Neural cell (in vitro differentiated cells): ENCODE measurements around the gene SLC25A29. TPM values are rescaled to one million over a fixed set of nuclear protein-coding genes. Genes with fewer than 3 reads are reported as not detected.

Experiments
- H2AFZ ChIP-seq: fragments of 200-600, 300-800 bp; sonication (generic), shearing (Covaris generic); 2 replicates; pipeline ENCODE4 v1.6.0; 2014; ENCODE audit warnings: low read depth, mild to moderate bottlenecking, antibody characterized with exemption, low read length, moderate library complexity
- H3F3A ChIP-seq: fragments of 200-600 bp; shearing (Covaris generic); 2 replicates; pipeline ENCODE4 v1.6.1; 2016; ENCODE audit warnings: mild to moderate bottlenecking, moderate library complexity, mixed read lengths, antibody characterized with exemption, low read length; ENCODE audit not compliant: insufficient read depth, poor library complexity, severe bottlenecking
- H3K27ac ChIP-seq: fragments of 200-600, 300-800 bp; sonication (generic), shearing (Covaris generic); 2 replicates; pipeline ENCODE4 v1.5.1; 2014; ENCODE audit warnings: mild to moderate bottlenecking, low read length, moderate library complexity
- H3K27me3 ChIP-seq: fragments of 300-800, 200-600 bp; sonication (generic), shearing (Covaris generic); 2 replicates; pipeline ENCODE4 v1.6.0; 2014; ENCODE audit warnings: mild to moderate bottlenecking, low read depth, low read length, moderate library complexity; ENCODE audit not compliant: insufficient read depth
- H3K36me3 ChIP-seq: fragments of 300-800, 200-600 bp; sonication (generic), shearing (Covaris generic); 2 replicates; pipeline ENCODE4 v1.5.1; 2014; ENCODE audit warnings: mild to moderate bottlenecking, antibody characterized with exemption, low read length, moderate library complexity; ENCODE audit not compliant: insufficient read depth
- H3K4me2 ChIP-seq: fragments of 300-800, 200-600 bp; sonication (generic), shearing (Covaris generic); 2 replicates; pipeline ENCODE4 v1.6.0; 2014; ENCODE audit warnings: mild to moderate bottlenecking, low read length
- H3K4me3 ChIP-seq: fragments of 300-800, 200-600 bp; sonication (generic), shearing (Covaris generic); 2 replicates; pipeline ENCODE4 v1.5.1; 2014; ENCODE audit warnings: mild to moderate bottlenecking, low read length, moderate library complexity
- H3K79me2 ChIP-seq: fragments of 200-600 bp; shearing (Covaris generic); replicated peaks from 2 replicates; pipeline ENCODE4 v1.6.0; 2014; ENCODE audit warnings: mild to moderate bottlenecking, low read length, moderate library complexity; ENCODE audit not compliant: insufficient read depth
- H3K9ac ChIP-seq: fragments of 300-800, 200-600 bp; sonication (generic), shearing (Covaris generic); 2 replicates; pipeline ENCODE4 v1.6.1; 2016; ENCODE audit warnings: mild to moderate bottlenecking, low read length, mixed read lengths
- H3K9me2 ChIP-seq: fragments of 200-600 bp; shearing (Covaris generic); 2 replicates; pipeline ENCODE4 v1.6.1; 2016; ENCODE audit warnings: mild to moderate bottlenecking, low read length, mixed read lengths; ENCODE audit not compliant: insufficient read depth
- H3K9me3 ChIP-seq: fragments of 200-600, 300-800 bp; sonication (generic), shearing (Covaris generic); 2 replicates; pipeline ENCODE4 v1.6.1; 2016; ENCODE audit warnings: mild to moderate bottlenecking, mixed run types, low read length, moderate library complexity, mixed read lengths
- H4K20me1 ChIP-seq: fragments of 200-600 bp; shearing (Covaris generic); 2 replicates; pipeline ENCODE4 v1.6.1; 2016; ENCODE audit warnings: mild to moderate bottlenecking, mixed run types; ENCODE audit not compliant: insufficient read depth
- EP300 ChIP-seq: fragments of 450-650 bp; conservative IDR thresholded peaks from 2 replicates; pipeline ENCODE4 v1.6.1; 2014; ENCODE audit warnings: antibody characterized with exemption, mild to moderate bottlenecking, moderate library complexity; ENCODE audit not compliant: poor library complexity, severe bottlenecking
- EZH2 ChIP-seq: fragments of 200-600, 300-800 bp; shearing (Covaris generic), sonication (generic); IDR thresholded peaks from 2 replicates; pipeline ENCODE4 v1.6.1; 2014; ENCODE audit warnings: antibody characterized with exemption, low read length, borderline replicate concordance, mild to moderate bottlenecking; ENCODE audit not compliant: insufficient read depth, poor library complexity, severe bottlenecking
- MXI1 ChIP-seq: fragments of 450-650 bp; conservative IDR thresholded peaks from 2 replicates; pipeline ENCODE4 v1.6.1; 2014; ENCODE audit warnings: antibody characterized with exemption, mild to moderate bottlenecking; ENCODE audit not compliant: poor library complexity, severe bottlenecking
- POLR2AphosphoS5 ChIP-seq: IDR thresholded peaks from 2 replicates; pipeline ENCODE4 v1.6.1; 2012
- RAD21 ChIP-seq: fragments of 450-650 bp; conservative IDR thresholded peaks from 2 replicates; pipeline ENCODE4 v1.6.1; 2014; ENCODE audit warnings: antibody characterized with exemption, mild to moderate bottlenecking, moderate library complexity
- SMC3 ChIP-seq: fragments of 450-650 bp; conservative IDR thresholded peaks from 2 replicates; pipeline ENCODE4 v1.6.1; 2014; ENCODE audit warnings: antibody characterized with exemption, mild to moderate bottlenecking, moderate library complexity; ENCODE audit not compliant: poor library complexity
- TAF1 ChIP-seq: IDR thresholded peaks from 2 replicates; pipeline ENCODE4 v1.6.1; 2012; ENCODE audit warnings: low read depth
- polyA plus RNA-seq: library from polyadenylated mRNA; depleted of rRNA; stranded (reverse); fragments of >200 nt; gene quantifications from 2 replicates; pipeline ENCODE4 v1.2.3, GENCODE V29; 2014
- TF ChIP-seq, protein P1 (sequence below): IDR thresholded peaks from 2 replicates; pipeline ENCODE4 v1.6.1; 2012; ENCODE audit warnings: borderline replicate concordance
- TF ChIP-seq, protein P2 (sequence below): fragments of 450-650 bp; IDR thresholded peaks from 2 replicates; pipeline ENCODE4 v1.5.1; 2014; ENCODE audit warnings: antibody characterized with exemption, mild to moderate bottlenecking, moderate library complexity; ENCODE audit not compliant: poor library complexity, severe bottlenecking

Gene SLC25A29
- polyA plus RNA-seq, 1 donor from 2014 or later, result 447 TPM

DNA sequence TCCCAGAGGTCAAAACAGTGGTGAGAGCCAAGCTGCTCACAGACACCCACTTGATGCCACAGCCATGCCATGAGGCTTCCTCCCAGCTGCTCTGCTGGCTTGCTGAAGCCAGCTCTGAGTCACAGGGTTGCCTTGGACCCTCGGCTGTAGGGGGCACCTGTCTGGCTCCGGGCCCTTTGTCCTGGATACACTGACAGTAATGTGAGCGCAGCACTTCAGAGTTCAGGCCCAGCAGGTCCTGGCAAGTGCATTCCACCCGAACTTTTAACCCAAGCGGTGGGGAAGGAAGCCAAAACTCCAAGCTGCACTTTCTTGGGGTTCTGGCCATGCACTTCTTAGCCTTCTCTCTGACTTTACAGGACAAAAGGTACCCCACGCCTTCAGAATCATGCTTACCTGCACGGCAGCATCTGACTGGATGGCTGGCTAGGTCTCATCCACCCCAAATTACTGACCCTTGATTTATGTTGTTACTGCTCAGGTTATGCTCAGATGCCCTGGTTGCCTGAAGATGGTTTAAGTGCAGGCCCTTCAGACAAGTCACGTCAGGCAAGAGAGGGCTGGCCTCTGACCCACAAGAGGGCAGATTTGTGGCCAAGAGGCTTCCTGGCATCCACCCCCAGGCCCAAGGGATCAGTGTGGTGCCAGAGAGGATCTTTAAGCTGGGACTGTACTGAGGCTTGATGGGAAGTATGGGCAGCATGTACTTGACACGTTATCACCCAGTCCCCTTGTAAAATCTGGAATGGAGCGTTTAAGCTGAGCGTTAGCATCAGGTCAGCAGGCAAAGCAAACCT is 24.8 kb downstream of the SLC25A29 start:
- H3K36me3 ChIP-seq, result no peaks in the 10 kb centered on the region
- no peaks in the 10 kb centered on the region for H3F3A ChIP-seq
- H3K9me2 ChIP-seq, result no peaks in the 10 kb centered on the region
- no peak overlapping the region for H3K4me3 ChIP-seq
- no peaks in the 10 kb centered on the region for H3K27me3 ChIP-seq
- no peaks in the 10 kb centered on the region for H3K9me3 ChIP-seq
- no peak overlapping the region for H3K27ac ChIP-seq
- no peak overlapping the region for H3K4me2 ChIP-seq
- peaks cover 3% of the 10 kb centered on the region for H4K20me1 ChIP-seq
- H2AFZ ChIP-seq, result no peak overlapping the region
- peaks cover 5% of the 10 kb centered on the region for H3K79me2 ChIP-seq
- H3K9ac ChIP-seq, result no peak overlapping the region
- TF ChIP-seq EZH2 (no peak), MXI1 (no peak), RAD21 (no peak), EP300 (no peak)
- TF ChIP-seq, protein P1, sequence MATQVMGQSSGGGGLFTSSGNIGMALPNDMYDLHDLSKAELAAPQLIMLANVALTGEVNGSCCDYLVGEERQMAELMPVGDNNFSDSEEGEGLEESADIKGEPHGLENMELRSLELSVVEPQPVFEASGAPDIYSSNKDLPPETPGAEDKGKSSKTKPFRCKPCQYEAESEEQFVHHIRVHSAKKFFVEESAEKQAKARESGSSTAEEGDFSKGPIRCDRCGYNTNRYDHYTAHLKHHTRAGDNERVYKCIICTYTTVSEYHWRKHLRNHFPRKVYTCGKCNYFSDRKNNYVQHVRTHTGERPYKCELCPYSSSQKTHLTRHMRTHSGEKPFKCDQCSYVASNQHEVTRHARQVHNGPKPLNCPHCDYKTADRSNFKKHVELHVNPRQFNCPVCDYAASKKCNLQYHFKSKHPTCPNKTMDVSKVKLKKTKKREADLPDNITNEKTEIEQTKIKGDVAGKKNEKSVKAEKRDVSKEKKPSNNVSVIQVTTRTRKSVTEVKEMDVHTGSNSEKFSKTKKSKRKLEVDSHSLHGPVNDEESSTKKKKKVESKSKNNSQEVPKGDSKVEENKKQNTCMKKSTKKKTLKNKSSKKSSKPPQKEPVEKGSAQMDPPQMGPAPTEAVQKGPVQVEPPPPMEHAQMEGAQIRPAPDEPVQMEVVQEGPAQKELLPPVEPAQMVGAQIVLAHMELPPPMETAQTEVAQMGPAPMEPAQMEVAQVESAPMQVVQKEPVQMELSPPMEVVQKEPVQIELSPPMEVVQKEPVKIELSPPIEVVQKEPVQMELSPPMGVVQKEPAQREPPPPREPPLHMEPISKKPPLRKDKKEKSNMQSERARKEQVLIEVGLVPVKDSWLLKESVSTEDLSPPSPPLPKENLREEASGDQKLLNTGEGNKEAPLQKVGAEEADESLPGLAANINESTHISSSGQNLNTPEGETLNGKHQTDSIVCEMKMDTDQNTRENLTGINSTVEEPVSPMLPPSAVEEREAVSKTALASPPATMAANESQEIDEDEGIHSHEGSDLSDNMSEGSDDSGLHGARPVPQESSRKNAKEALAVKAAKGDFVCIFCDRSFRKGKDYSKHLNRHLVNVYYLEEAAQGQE, result no peak

DNA sequence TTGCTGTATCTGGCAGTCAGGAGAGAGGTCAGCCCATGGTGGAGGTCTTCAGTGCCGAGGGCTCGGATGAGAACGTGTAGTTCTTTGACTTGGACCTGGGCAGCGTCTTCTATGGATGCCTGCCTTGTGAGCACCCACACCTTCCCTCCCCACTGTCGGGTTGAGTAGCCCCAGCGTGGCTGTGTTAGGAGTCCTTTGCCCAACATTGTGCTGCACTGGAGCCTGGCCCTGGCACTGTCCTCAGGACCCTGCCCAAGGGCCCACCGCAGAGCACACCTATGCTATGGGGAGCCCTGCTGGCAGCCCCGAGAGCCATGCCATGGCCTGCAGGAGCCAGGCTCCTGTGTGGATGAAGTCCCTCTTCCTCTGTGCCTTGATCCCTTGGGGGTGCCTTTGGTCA is 26.7 kb downstream of the SLC25A29 start:
- Histone ChIP-seq H3K4me3 (no peak overlapping the region), H3F3A (no peaks in the 10 kb centered on the region), H3K27me3 (no peaks in the 10 kb centered on the region), H3K79me2 (peaks cover 16% of the 10 kb centered on the region), H3K27ac (no peak overlapping the region), H4K20me1 (peaks cover 3% of the 10 kb centered on the region), H2AFZ (no peak overlapping the region), H3K9ac (no peak overlapping the region), H3K36me3 (no peaks in the 10 kb centered on the region), H3K4me2 (no peak overlapping the region), H3K9me2 (no peaks in the 10 kb centered on the region), H3K9me3 (no peaks in the 10 kb centered on the region)
- no peak for TF ChIP-seq TAF1
- TF ChIP-seq, protein P2, sequence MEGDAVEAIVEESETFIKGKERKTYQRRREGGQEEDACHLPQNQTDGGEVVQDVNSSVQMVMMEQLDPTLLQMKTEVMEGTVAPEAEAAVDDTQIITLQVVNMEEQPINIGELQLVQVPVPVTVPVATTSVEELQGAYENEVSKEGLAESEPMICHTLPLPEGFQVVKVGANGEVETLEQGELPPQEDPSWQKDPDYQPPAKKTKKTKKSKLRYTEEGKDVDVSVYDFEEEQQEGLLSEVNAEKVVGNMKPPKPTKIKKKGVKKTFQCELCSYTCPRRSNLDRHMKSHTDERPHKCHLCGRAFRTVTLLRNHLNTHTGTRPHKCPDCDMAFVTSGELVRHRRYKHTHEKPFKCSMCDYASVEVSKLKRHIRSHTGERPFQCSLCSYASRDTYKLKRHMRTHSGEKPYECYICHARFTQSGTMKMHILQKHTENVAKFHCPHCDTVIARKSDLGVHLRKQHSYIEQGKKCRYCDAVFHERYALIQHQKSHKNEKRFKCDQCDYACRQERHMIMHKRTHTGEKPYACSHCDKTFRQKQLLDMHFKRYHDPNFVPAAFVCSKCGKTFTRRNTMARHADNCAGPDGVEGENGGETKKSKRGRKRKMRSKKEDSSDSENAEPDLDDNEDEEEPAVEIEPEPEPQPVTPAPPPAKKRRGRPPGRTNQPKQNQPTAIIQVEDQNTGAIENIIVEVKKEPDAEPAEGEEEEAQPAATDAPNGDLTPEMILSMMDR, result no peak
- no peak for TF ChIP-seq MXI1
- TF ChIP-seq, protein P1, result no peak
- no peak for TF ChIP-seq EZH2
- no peak for TF ChIP-seq RAD21
- no peak for TF ChIP-seq SMC3
- TF ChIP-seq POLR2AphosphoS5, result no peak
- TF ChIP-seq EP300, result no peak
